Vagina (tissue), 2 donors: ENCODE measurements around the gene KDM6A.

Experiments used
- CTCF ChIP-seq, 3 experiments: fragments of 450-650 bp in 2 of 3; fragments of 200-600 bp in 1 of 3; sonication (generic) in 1 of 3; IDR thresholded peaks; one replicate each; pipeline ENCODE4 v1.5.1; 2017 to 2019; ENCODE audit warnings: antibody characterized with exemption in 3 of 3, mild to moderate bottlenecking in 2 of 3, moderate library complexity in 2 of 3
- POLR2AphosphoS5 ChIP-seq, 2 donors: sonication (generic); formaldehyde crosslinking; IDR thresholded peaks; one replicate each; pipeline ENCODE4 v1.9.0; 2017; ENCODE audit warnings: antibody characterized with exemption in 2 of 2, mild to moderate bottlenecking in 2 of 2, low read depth in 1 of 2; ENCODE audit not compliant: insufficient read depth in 1 of 2

DNA sequence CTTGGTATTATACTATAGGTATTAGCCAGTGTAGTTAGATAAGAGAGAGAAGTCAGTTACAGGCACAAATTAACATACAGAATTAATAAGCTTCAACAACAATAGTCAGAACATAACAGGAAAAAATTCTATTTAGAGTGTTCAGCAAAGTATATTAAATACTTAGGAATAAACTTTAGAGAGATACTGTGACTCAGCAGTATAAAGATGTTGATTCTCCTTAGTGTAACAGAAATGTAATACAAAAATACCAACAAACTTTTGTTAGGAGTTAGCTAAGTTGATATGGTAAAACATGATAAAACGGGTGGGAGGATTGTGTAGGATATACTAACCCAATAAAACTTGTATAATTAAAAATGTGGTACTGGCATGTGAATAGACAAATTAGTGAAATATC lies 173.4 kb downstream of the KDM6A start:
- no peak for TF ChIP-seq POLR2AphosphoS5 (IDR thresholded peaks at IDR 0.05; ENCODE audit: insufficient read depth in 1 of 2, low read depth in 1 of 2)
- no peak for TF ChIP-seq CTCF (IDR thresholded peaks at IDR 0.05)
